SK-N-SH treated with all-trans-retinoic acid at 6 μM for 48 hours (cell line): Measurements from ENCODE around the gene MRFAP1.

Experiments used
- ATAC-seq: fragments of 200-7000 bp; cut with Tn5 transposase; 3 replicates; pipeline ENCODE4 v1.9.1; 2020; ENCODE audit warnings: mild to moderate bottlenecking, moderate library complexity
- ARNTL ChIP-seq: fragments of 450-650 bp; formaldehyde crosslinking; IDR thresholded peaks from 2 replicates; pipeline ENCODE4 v1.5.0; 2020; ENCODE audit warnings: low read depth, mild to moderate bottlenecking, moderate library complexity, borderline replicate concordance
- BACH2 ChIP-seq: fragments of 250-450 bp; sonication (Bioruptor Pico); IDR thresholded peaks from 2 replicates; pipeline ENCODE4 v1.9.0; 2021; ENCODE audit warnings: mild to moderate bottlenecking, borderline replicate concordance
- CSDC2 ChIP-seq: fragments of 250-450 bp; sonication (Bioruptor Pico); IDR thresholded peaks from 2 replicates; pipeline ENCODE4 v1.5.0; 2020; ENCODE audit warnings: mild to moderate bottlenecking, moderate library complexity
- OSR1 ChIP-seq: fragments of 250-450 bp; sonication (Bioruptor Pico); IDR thresholded peaks from 2 replicates; pipeline ENCODE4 v1.8.0; 2022; ENCODE audit warnings: moderate library complexity, mild to moderate bottlenecking, inconsistent platforms
- PPARA ChIP-seq: fragments of 250-450 bp; sonication (Bioruptor Pico); IDR thresholded peaks from 2 replicates; pipeline ENCODE4 v1.5.0; 2020; ENCODE audit warnings: mild to moderate bottlenecking, borderline replicate concordance
- TOX ChIP-seq: fragments of 250-450 bp; sonication (Bioruptor Pico); IDR thresholded peaks from 2 replicates; pipeline ENCODE4 v1.8.0; 2021; ENCODE audit warnings: mild to moderate bottlenecking, moderate library complexity, borderline replicate concordance
- ZFP30 ChIP-seq: fragments of 450-650 bp; formaldehyde crosslinking; IDR thresholded peaks from 2 replicates; pipeline ENCODE4 v1.5.0; 2022; ENCODE audit warnings: mild to moderate bottlenecking, moderate library complexity
- ZNF8 ChIP-seq: fragments of 450-650 bp; formaldehyde crosslinking; IDR thresholded peaks from 2 replicates; pipeline ENCODE4 v1.5.0; 2020; ENCODE audit warnings: mild to moderate bottlenecking, moderate library complexity
- TF ChIP-seq, protein P1 (sequence below): fragments of 250-450 bp; sonication (Bioruptor Pico); IDR thresholded peaks from 2 replicates; pipeline ENCODE4 v1.5.0; 2020; ENCODE audit warnings: mild to moderate bottlenecking, moderate library complexity
- TF ChIP-seq, protein P2 (sequence below): fragments of 250-450 bp; sonication (Bioruptor Pico); IDR thresholded peaks from 2 replicates; pipeline ENCODE4 v1.8.0; 2020; ENCODE audit warnings: mild to moderate bottlenecking, moderate library complexity, borderline replicate concordance
- TF ChIP-seq, protein P3 (sequence below): fragments of 250-450 bp; sonication (Bioruptor Pico); IDR thresholded peaks from 2 replicates; pipeline ENCODE4 v1.5.1; 2020; ENCODE audit warnings: low read depth, mild to moderate bottlenecking, moderate library complexity

Gene MRFAP1

DNA sequence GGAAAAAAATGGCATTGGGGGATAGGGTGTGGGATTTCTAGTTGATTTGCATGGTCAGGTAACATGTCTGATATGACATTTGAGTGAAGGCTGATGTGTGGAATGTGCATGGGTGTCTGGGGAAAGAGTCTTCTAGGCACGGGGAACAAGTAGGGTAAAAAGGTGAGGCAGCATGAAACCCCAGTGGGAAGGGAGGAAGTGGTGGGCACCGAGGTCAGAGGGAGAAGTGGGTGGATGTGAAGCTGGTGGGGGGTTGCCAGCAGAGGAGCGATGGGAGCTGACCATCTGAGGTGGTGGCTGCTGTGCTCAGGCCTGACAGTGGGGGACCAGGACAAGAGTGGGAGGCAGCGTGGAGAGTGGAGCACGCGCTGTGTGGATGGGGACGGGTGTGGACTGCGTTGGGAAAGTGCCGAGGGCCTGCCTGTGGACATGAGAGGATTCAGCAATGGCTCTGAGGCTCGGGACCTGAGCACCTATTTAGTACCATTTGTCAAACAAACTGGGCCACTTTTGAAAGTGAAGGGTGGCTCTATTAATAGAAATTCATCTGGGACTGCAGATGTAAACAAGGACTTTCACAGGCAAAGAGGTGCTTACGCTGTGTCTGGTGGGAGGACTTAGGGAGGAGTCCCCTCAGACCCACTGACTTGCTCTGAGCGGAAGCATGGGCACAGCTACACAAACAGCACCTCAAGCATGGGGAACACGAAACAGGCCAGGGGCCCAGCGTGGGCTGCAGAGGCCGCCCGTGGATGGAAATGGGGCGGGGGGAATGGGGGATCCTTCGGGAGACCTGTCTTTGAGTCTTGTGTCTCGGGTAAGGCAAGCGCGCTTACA lies 36.5 kb downstream of the MRFAP1 start (continued):
- TF ChIP-seq, protein P1, sequence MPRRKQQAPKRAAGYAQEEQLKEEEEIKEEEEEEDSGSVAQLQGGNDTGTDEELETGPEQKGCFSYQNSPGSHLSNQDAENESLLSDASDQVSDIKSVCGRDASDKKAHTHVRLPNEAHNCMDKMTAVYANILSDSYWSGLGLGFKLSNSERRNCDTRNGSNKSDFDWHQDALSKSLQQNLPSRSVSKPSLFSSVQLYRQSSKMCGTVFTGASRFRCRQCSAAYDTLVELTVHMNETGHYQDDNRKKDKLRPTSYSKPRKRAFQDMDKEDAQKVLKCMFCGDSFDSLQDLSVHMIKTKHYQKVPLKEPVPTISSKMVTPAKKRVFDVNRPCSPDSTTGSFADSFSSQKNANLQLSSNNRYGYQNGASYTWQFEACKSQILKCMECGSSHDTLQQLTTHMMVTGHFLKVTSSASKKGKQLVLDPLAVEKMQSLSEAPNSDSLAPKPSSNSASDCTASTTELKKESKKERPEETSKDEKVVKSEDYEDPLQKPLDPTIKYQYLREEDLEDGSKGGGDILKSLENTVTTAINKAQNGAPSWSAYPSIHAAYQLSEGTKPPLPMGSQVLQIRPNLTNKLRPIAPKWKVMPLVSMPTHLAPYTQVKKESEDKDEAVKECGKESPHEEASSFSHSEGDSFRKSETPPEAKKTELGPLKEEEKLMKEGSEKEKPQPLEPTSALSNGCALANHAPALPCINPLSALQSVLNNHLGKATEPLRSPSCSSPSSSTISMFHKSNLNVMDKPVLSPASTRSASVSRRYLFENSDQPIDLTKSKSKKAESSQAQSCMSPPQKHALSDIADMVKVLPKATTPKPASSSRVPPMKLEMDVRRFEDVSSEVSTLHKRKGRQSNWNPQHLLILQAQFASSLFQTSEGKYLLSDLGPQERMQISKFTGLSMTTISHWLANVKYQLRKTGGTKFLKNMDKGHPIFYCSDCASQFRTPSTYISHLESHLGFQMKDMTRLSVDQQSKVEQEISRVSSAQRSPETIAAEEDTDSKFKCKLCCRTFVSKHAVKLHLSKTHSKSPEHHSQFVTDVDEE (CRISPR knock-in tag) = no peak
- no peak for TF ChIP-seq PPARA (CRISPR knock-in tag)
- no peak for TF ChIP-seq CSDC2
- no peak for TF ChIP-seq OSR1
- TF ChIP-seq, all 23 proteins: peak for 0

DNA sequence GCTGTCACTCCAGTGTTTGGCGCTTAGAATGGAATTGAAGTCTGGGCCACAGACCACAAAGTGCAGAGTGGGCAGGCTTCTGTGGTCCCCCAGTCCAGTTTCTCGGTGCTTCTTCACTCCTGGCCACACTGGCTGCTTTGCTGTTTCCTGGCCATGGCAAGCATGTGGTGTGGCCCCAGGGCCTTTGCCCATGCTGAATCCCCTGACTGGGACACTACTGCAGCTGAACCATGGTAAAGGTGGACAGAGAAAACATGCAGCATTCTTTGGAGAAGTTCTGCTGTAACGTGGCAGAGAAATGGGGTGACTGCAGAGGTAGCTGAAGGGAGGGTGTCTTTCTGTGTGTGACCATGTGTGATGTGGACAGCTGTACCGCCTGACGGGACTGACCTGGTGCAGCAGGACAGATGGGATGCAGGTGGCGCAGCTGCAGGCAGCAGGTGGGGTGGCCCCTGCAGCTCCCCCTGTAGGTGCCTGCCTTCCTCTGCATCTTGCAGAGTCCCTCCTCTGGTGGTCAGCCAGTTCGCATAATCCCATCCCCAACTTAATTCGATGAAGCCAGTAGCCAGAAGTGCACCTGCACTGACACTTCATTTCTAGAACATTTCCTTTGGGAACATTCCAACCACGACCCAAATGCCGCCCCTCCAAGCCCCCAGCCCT lies 40.0 kb downstream of the MRFAP1 start:
- TF ChIP-seq, protein P2, sequence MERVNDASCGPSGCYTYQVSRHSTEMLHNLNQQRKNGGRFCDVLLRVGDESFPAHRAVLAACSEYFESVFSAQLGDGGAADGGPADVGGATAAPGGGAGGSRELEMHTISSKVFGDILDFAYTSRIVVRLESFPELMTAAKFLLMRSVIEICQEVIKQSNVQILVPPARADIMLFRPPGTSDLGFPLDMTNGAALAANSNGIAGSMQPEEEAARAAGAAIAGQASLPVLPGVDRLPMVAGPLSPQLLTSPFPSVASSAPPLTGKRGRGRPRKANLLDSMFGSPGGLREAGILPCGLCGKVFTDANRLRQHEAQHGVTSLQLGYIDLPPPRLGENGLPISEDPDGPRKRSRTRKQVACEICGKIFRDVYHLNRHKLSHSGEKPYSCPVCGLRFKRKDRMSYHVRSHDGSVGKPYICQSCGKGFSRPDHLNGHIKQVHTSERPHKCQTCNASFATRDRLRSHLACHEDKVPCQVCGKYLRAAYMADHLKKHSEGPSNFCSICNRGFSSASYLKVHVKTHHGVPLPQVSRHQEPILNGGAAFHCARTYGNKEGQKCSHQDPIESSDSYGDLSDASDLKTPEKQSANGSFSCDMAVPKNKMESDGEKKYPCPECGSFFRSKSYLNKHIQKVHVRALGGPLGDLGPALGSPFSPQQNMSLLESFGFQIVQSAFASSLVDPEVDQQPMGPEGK (CRISPR knock-in tag) = no peak
- no peak for TF ChIP-seq BACH2 (CRISPR knock-in tag)
- no peak for ATAC-seq

DNA sequence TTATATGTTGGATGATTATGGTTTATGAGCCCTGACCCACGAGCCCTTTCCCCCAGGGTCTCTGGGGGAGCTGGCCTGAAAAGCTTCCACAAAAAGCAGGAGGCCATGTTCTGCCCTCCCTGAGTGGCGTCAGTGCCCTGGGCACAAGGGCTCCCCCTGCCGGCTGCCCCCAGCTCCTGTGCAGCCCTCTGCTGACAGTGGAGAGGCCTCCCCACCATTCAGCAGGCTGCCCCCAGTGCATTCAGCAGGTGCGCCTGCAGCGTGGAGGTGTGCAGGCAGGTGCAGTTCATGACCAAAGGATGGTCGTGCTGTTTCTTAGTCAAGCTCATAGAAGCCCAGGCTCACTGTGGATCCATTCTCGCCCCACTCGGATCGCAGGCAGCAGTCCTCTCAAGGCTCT lies 40.7 kb downstream of the MRFAP1 start:
- no peak for ATAC-seq

DNA sequence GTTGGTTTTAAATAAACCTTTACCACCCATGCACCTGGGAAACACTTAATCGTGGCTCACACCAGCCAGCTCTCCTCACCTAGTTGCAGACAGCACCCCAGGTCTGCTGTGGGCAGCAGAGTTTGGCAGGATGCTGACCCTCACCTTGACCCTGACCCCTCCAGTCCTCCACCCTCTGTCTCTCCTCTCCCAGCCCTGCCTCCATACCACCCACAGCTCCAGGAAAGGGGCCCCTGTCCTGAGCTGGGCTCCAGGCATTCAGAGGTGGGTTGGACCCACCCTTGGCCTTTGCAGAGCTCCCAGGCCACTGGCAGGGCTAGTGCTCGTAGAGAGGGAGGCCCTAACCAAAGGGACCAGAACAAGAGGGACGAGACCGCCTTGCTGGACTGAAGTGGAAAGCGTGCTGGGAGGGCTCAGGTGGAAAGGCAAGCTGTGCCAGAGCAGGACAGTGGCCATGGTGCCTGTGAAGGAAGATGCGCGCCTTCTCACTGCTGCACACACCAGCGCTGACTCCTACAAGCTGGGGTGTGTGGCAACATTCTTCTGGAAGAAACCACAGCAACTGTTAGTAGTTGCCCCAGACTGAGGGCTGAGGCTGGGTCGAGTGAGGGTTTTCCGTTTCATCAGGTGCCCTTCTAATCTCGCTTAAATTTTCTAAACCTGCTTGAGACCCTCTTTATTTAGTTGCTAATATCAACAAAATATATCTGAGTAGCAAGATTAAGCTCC lies 42.5 kb downstream of the MRFAP1 start:
- no peak for ATAC-seq
- no peak for TF ChIP-seq ZNF8 (CRISPR knock-in tag)
- TF ChIP-seq, protein P2 (CRISPR knock-in tag) = no peak
- no peak for TF ChIP-seq ZFP30
- no peak for TF ChIP-seq ARNTL (CRISPR knock-in tag)
- TF ChIP-seq BACH2 (CRISPR knock-in tag) = no peak

More for the DNA sequence above, 40.7 kb downstream of the MRFAP1 start:
- no peak for TF ChIP-seq BACH2 (CRISPR knock-in tag)
- TF ChIP-seq, protein P1 (CRISPR knock-in tag) = no peak

DNA sequence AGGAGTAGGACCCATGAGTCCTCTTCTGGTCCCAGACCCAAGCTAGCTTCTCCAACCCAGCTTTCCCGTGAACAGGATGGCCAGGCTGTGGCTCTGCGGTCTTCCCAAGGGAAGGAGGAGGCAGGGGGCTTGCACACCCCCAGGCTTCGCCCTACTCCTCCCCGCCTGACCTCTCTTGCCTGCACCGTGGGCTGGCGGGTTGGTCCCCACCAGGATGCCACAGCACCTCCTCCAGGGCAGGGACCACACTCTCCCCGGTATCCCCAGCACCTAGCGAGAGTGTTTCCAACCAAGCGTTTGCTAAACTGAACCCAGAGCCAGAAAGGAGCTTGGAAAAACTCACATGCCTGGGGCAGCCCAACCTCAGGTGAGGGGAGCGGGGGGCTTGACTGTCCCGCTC lies 44.2 kb downstream of the MRFAP1 start:
- TF ChIP-seq TOX (CRISPR knock-in tag) = no peak
- TF ChIP-seq, protein P3, sequence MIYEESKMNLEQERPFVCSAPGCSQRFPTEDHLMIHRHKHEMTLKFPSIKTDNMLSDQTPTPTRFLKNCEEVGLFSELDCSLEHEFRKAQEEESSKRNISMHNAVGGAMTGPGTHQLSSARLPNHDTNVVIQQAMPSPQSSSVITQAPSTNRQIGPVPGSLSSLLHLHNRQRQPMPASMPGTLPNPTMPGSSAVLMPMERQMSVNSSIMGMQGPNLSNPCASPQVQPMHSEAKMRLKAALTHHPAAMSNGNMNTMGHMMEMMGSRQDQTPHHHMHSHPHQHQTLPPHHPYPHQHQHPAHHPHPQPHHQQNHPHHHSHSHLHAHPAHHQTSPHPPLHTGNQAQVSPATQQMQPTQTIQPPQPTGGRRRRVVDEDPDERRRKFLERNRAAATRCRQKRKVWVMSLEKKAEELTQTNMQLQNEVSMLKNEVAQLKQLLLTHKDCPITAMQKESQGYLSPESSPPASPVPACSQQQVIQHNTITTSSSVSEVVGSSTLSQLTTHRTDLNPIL (CRISPR knock-in tag) = no peak
- TF ChIP-seq, all 23 proteins: peak for 0
- ATAC-seq = no peak
